Measurements from ENCODE around the gene PTGR3.

The PTGR3 gene

GRCh38 chr18:75251466-75251865, 42.5 kb upstream of the PTGR3 start:
- TF ChIP-seq CTCF (conservative IDR thresholded peaks at IDR 0.05; ENCODE audit: low read length): no peak
- no peak for DNase-seq (ENCODE audit: low read depth)
- H3K4me3 ChIP-seq (ENCODE audit: low read length): no peak overlapping the region

GRCh38 chr18:75250471-75250821, 41.5 kb upstream of the PTGR3 start:
- no peak overlapping the region for H3K4me3 ChIP-seq (ENCODE audit: low read length)
- DNase-seq (ENCODE audit: low read depth): no peak
- TF ChIP-seq CTCF (conservative IDR thresholded peaks at IDR 0.05; ENCODE audit: low read length): no peak

- DNase-seq (ENCODE audit: low read depth): no peak
- no peak for TF ChIP-seq CTCF (conservative IDR thresholded peaks at IDR 0.05; ENCODE audit: low read length)
- no peak overlapping the region for H3K4me3 ChIP-seq (ENCODE audit: low read length)
Measured at GRCh38 chr18:75249672-75250470, 40.9 kb upstream of the PTGR3 start.

- H3K4me3 ChIP-seq (ENCODE audit: low read length): no peak overlapping the region
- DNase-seq (ENCODE audit: low read depth): no peak
- TF ChIP-seq CTCF (conservative IDR thresholded peaks at IDR 0.05; ENCODE audit: low read length): no peak
Measured at GRCh38 chr18:75249175-75249518, 40.2 kb upstream of the PTGR3 start.

GRCh38 chr18:75248426-75249174, 39.7 kb upstream of the PTGR3 start:
- DNase-seq (ENCODE audit: low read depth): no peak
- peak overlapping the region; percentile 59 for H3K4me3 ChIP-seq (ENCODE audit: low read length)
- TF ChIP-seq CTCF (conservative IDR thresholded peaks at IDR 0.05; ENCODE audit: low read length): no peak

- TF ChIP-seq CTCF (conservative IDR thresholded peaks at IDR 0.05; ENCODE audit: low read length): no peak
- DNase-seq (ENCODE audit: low read depth): peak; percentile 49
- H3K4me3 ChIP-seq (ENCODE audit: low read length): peak overlapping the region; percentile 59
Measured at GRCh38 chr18:75247611-75248421, 38.9 kb upstream of the PTGR3 start.

All from AG10803 (cell line).